GM12892 (cell line): Measurements from ENCODE around the gene ZRSR2.
"Not testable (repeated sequence)": the region's sequence is repeated elsewhere in the genome, so short reads cannot be mapped to it uniquely, and the experiment has no call there.

Experiments used
- POLR2A ChIP-seq: IDR thresholded peaks from 2 replicates; pipeline ENCODE4 v1.6.1; 2011; ENCODE audit warnings: low read depth, low read length, control low read depth
- POLR2AphosphoS5 ChIP-seq: IDR thresholded peaks from 2 replicates; pipeline ENCODE4 v1.6.1; 2011; ENCODE audit warnings: low read depth, low read length, control low read depth
- TAF1 ChIP-seq: IDR thresholded peaks from 2 replicates; pipeline ENCODE4 v1.6.1; 2011; ENCODE audit warnings: low read depth, mild to moderate bottlenecking, control low read depth, low read length, borderline replicate concordance

DNA sequence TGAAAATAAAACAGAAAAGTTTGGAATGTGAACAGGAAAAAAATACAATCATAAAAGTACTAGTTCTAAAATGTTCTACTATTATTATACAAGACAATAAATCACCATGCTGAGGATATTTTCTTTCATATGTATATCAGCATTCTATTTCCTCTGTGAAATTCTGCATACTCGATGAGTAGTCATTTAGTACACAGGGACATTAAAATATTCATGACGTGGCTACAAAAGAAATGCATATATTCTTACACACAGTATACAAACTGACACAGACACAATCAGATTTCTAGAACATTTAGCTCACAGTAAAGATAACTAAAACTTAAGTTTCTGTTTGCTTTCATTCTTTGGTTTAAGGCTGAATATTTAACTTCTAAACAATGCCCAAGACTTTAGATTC lies 41.1 kb downstream of the ZRSR2 start:
- TF ChIP-seq POLR2A, POLR2AphosphoS5, TAF1: not testable (repeated sequence)
